ENCODE data around the gene BASP1.

DNA sequence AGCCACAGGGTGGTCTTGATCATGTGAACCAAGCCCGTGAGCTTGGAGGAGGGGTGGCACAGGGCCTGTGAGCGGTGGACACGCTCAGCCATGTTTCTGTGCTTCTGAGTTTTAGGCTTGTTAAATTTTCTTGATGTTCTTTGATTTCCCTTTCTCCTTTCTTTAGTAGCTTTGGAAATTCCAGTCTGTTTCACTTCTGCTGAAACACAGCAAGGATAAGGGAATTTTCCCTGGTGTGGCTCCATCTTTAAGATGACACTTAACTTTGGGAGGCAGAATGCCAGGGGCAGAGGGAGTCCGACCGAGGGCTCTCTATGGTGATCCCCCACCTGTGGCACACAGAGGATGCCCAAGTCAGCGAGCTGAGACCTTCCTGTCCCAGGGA, 29.7 kb upstream of the BASP1 start:
- no peak for TF ChIP-seq EZH2 (IDR thresholded peaks at IDR 0.05)
- no peak for TF ChIP-seq POLR2AphosphoS5 (IDR thresholded peaks at IDR 0.05; ENCODE audit: borderline replicate concordance, low read depth, low read length)
- TF ChIP-seq FOXP2 (optimal IDR thresholded peaks at IDR 0.05; ENCODE audit: control extremely low read depth, extremely low read length, insufficient read depth), result no peak
